Chondrocyte (in vitro differentiated cells): ENCODE results near the gene KIAA0319L. TPM values are rescaled to one million over a fixed set of nuclear protein-coding genes. Genes with fewer than 3 reads are reported as not detected.

Source experiments
- DNase-seq: peaks from one replicate; pipeline ENCODE4 v3.0.0; 2021; ENCODE audit warnings: mixed read lengths, low spot score
- H3K27ac Mint-ChIP-seq: one replicate; pipeline ENCODE4 v1.8.0; 2021; ENCODE audit warnings: mild to moderate bottlenecking, moderate library complexity, mixed read lengths; ENCODE audit not compliant: unreplicated experiment
- H3K27me3 Mint-ChIP-seq: 2 replicates; pipeline ENCODE4 v1.8.0; 2021; ENCODE audit warnings: low read depth, mixed read lengths
- H3K36me3 Mint-ChIP-seq: 2 replicates; pipeline ENCODE4 v1.8.0; 2021; ENCODE audit warnings: low read depth, mixed read lengths
- H3K4me1 Mint-ChIP-seq: 2 replicates; pipeline ENCODE4 v1.8.0; 2021; ENCODE audit warnings: low read depth, mild to moderate bottlenecking, mixed read lengths
- H3K4me3 Mint-ChIP-seq: one replicate; pipeline ENCODE4 v1.8.0; 2021; ENCODE audit warnings: mild to moderate bottlenecking, moderate library complexity, mixed read lengths; ENCODE audit not compliant: unreplicated experiment
- H3K9me3 Mint-ChIP-seq: 2 replicates; pipeline ENCODE4 v1.8.0; 2021; ENCODE audit warnings: low read depth, mixed read lengths
- CTCF ChIP-seq: fragments of 200-600 bp; sonication (generic); IDR thresholded peaks from 2 replicates; pipeline ENCODE4 v1.5.0; 2021; ENCODE audit warnings: antibody characterized with exemption, mild to moderate bottlenecking, moderate library complexity
- total RNA-seq: library from RNA; stranded (reverse); gene quantifications from 3 replicates; pipeline ENCODE4 v1.2.1, GENCODE V29; 2021

The KIAA0319L gene
- total RNA-seq, 1 donor from 2014 or later: 28.7 TPM

- Mint-ChIP-seq H3K27ac (no peak overlapping the region), H3K27me3 (no peaks in the 10 kb centered on the region), H3K4me1 (peaks cover 24% of the 10 kb centered on the region), H3K4me3 (no peak overlapping the region), H3K9me3 (no peaks in the 10 kb centered on the region), H3K36me3 (peaks cover 10% of the 10 kb centered on the region)
- DNase-seq: no peak
- peak; percentile 51 for TF ChIP-seq CTCF
Observed at GRCh38 chr1:35454616-35455015, 102.6 kb downstream of the KIAA0319L start.

GRCh38 chr1:35454176-35454575, 103.0 kb downstream of the KIAA0319L start:
- Mint-ChIP-seq H3K36me3 (peaks cover 13% of the 10 kb centered on the region), H3K4me1 (peaks cover 24% of the 10 kb centered on the region), H3K4me3 (no peak overlapping the region), H3K9me3 (no peaks in the 10 kb centered on the region), H3K27ac (no peak overlapping the region), H3K27me3 (no peaks in the 10 kb centered on the region)
- no peak for DNase-seq
- no peak for TF ChIP-seq CTCF

GRCh38 chr1:35453031-35453430, 104.2 kb downstream of the KIAA0319L start:
- no peak for DNase-seq
- Mint-ChIP-seq H3K4me3 (no peak overlapping the region), H3K27ac (no peak overlapping the region), H3K9me3 (no peaks in the 10 kb centered on the region), H3K27me3 (no peaks in the 10 kb centered on the region), H3K36me3 (peaks cover 13% of the 10 kb centered on the region), H3K4me1 (peaks cover 24% of the 10 kb centered on the region)
- TF ChIP-seq CTCF: no peak

GRCh38 chr1:35452106-35452774, 105.0 kb downstream of the KIAA0319L start:
- DNase-seq: no peak
- no peak for TF ChIP-seq CTCF
- Mint-ChIP-seq H3K36me3 (peaks cover 13% of the 10 kb centered on the region), H3K9me3 (no peaks in the 10 kb centered on the region), H3K4me1 (peaks cover 24% of the 10 kb centered on the region), H3K27ac (peak overlapping the region; percentile 80), H3K27me3 (no peaks in the 10 kb centered on the region), H3K4me3 (no peak overlapping the region)

GRCh38 chr1:35451125-35451528, 106.1 kb downstream of the KIAA0319L start:
- no peak overlapping the region for H3K4me3 Mint-ChIP-seq
- peak overlapping the region; percentile 42 for H3K27ac Mint-ChIP-seq
- peak; percentile 93 for TF ChIP-seq CTCF
- peaks cover 24% of the 10 kb centered on the region for H3K4me1 Mint-ChIP-seq
- H3K36me3 Mint-ChIP-seq: peaks cover 12% of the 10 kb centered on the region
- H3K9me3 Mint-ChIP-seq: no peaks in the 10 kb centered on the region
- H3K27me3 Mint-ChIP-seq: no peaks in the 10 kb centered on the region
- DNase-seq: no peak
